Gastrocnemius medialis (tissue), 4 donors: ENCODE results near the gene PRICKLE4. TPM values are rescaled to one million over a fixed set of nuclear protein-coding genes. Genes with fewer than 3 reads are reported as not detected.

Experiments used
- ATAC-seq, 2 donors: fragments of 150-250 bp; one replicate each; pipeline ENCODE4 v1.9.1; 2016
- DNase-seq, 2 donors: peaks; one replicate each; pipeline ENCODE4 v3.0.0-alpha.2; 2019
- H3K27ac ChIP-seq, 4 donors: fragments of 200-600 bp; sonication (generic); 1 replicate in 1 of 4; 2 replicates in 3 of 4; pipeline ENCODE4 v1.5.1; 2016 to 2018; ENCODE audit warnings: mild to moderate bottlenecking in 2 of 4, moderate library complexity in 1 of 4
- H3K27me3 ChIP-seq, 3 donors: fragments of 200-600 bp; sonication (generic) in 2 of 3; 1 replicate in 1 of 3; 2 replicates in 2 of 3; pipeline versions ENCODE4 v1.5.1 to v1.6.0; 2016 to 2019; ENCODE audit warnings: mild to moderate bottlenecking in 1 of 3, moderate library complexity in 1 of 3
- H3K36me3 ChIP-seq, 2 donors: fragments of 200-600 bp; sonication (generic) in 1 of 2; one replicate each; pipeline ENCODE4 v1.5.1; 2017 to 2018
- H3K4me1 ChIP-seq, 2 donors: fragments of 200-600 bp; sonication (generic) in 1 of 2; one replicate each; pipeline ENCODE4 v1.5.1; 2016 to 2017; ENCODE audit warnings: mild to moderate bottlenecking in 2 of 2
- H3K4me3 ChIP-seq, 4 donors: fragments of 200-600 bp; sonication (generic) in 3 of 4; 1 replicate in 1 of 4; 2 replicates in 3 of 4; pipeline ENCODE4 v1.5.1; 2016 to 2019; ENCODE audit warnings: mild to moderate bottlenecking in 2 of 4
- H3K9me3 ChIP-seq, 3 donors: fragments of 200-600 bp; sonication (generic) in 2 of 3; 1 replicate in 1 of 3; 2 replicates in 2 of 3; pipeline ENCODE4 v1.5.1; 2016 to 2019
- CTCF ChIP-seq, 5 experiments: fragments of 450-650 bp in 3 of 5; fragments of 200-600 bp in 2 of 5; sonication (generic) in 2 of 5; IDR thresholded peaks in 4 of 5; conservative IDR thresholded peaks in 1 of 5; 1 replicate in 4 of 5; 2 replicates in 1 of 5; pipeline ENCODE4 v1.5.1; 2016 to 2019; ENCODE audit warnings: antibody characterized with exemption in 5 of 5, mild to moderate bottlenecking in 3 of 5, moderate library complexity in 3 of 5
- POLR2A ChIP-seq, 2 donors: fragments of 450-650 bp; IDR thresholded peaks; one replicate each; pipeline ENCODE4 v1.6.1; 2017; ENCODE audit warnings: antibody characterized with exemption in 2 of 2, mild to moderate bottlenecking in 2 of 2, moderate library complexity in 2 of 2
- in situ Hi-C, 4 donors: fragments of 200-750 bp; cut with MboI; loops; one replicate each; pipeline versions ENCODE4 v1.15.0 to v1.8.0; 2017; ENCODE audit warnings: low sequenced_read_pairs in 4 of 4
- intact Hi-C: fragments of 100-400 bp; cut with DNase I; formaldehyde crosslinking; loops from one replicate; pipeline ENCODE4 v1.15.1; 2023; ENCODE audit warnings: low total_unique reads
- total RNA-seq, 4 donors: library from RNA; depleted of rRNA; stranded (reverse); fragments of >200 nt; gene quantifications; one replicate each; pipeline versions ENCODE4 v1.1.0 to v1.2.3, GENCODE V29; 2016

PRICKLE4 gene
- total RNA-seq, 4 donors from 2014 or later, result 0.59 to 6.2 (median 1.8) TPM

- no peak overlapping the region for H3K27ac ChIP-seq
- intact Hi-C loops, result loop anchor here (5.0 to 10.0 kb wide), 3 partner anchors 80 to 710 kb away; partner anchors contain the start of genes MRPS10, NFYA and OARD1
- ATAC-seq (no peak), DNase-seq (no peak)
- H3K4me3 ChIP-seq, result no peak overlapping the region
- H3K27me3 ChIP-seq, result no peaks in the 10 kb centered on the region
- TF ChIP-seq POLR2A (IDR thresholded peaks at IDR 0.05) (no peak), CTCF (IDR thresholded peaks at IDR 0.05 in 4 of 5, conservative IDR thresholded peaks at IDR 0.05 in 1 of 5) (no peak)
- peaks cover 33 to 37% of the 10 kb centered on the region in 2 donors for H3K4me1 ChIP-seq
- peaks cover 0 to 9% of the 10 kb centered on the region in 2 donors for H3K36me3 ChIP-seq
- in situ Hi-C loops, result loop anchor here in 3 of 4 donors (10.0 kb wide), 2 partner anchors 140 to 260 kb away; partner anchors contain the start of genes BYSL (in 2 of the 3) and MED20 (in 2 of the 3)
- no peaks in the 10 kb centered on the region for H3K9me3 ChIP-seq
These were observed 4.7 kb downstream of the PRICKLE4 start for GRCh38 chr6:41785254-41785653.

DNA sequence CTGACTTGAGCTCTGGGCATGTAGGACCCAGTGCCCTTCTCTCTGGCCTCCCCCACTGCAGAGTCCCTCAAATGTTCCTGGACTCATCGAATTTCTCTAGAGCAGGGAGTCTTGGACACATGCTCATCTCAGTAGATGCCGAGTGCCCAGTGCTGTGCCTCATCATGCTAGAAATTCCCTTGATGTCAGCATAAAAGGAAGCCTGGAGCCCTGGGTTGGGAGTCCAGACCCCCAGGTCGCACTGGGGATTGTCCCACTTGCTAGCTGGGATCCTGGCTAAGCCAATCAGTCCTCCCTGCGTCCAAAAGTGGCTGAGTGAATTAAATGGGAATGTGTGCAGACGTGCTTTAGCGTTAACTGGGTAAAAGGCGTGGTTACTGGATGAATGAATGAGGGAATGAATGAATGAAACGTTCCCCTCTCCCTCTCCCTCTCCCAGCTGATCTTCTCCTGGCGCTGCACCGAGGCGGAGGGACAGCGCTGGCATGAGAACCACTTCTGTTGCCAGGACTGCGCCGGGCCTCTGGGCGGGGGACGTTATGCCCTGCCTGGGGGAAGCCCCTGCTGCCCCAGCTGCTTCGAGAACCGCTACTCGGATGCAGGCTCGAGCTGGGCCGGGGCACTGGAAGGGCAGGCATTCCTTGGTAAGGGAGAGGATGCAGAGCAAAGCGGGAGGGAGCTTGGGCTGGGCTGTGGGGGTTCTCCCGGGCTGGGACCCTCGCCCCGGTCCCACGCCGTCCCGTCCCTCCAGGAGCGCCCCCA, 5.3 kb downstream of the PRICKLE4 start:
- no peaks in the 10 kb centered on the region for H3K9me3 ChIP-seq
- in situ Hi-C loops, result loop anchor here in 3 of 4 donors (10.0 kb wide), 2 partner anchors 139 to 259 kb away; partner anchors contain the start of genes BYSL (in 2 of the 3) and MED20 (in 2 of the 3)
- H3K4me1 ChIP-seq, result peaks cover 32 to 36% of the 10 kb centered on the region in 2 donors
- H3K4me3 ChIP-seq, result peak overlapping the region; percentile 77 to 97 (median 88)
- DNase-seq (no peak), ATAC-seq (no peak)
- no peaks in the 10 kb centered on the region for H3K27me3 ChIP-seq
- TF ChIP-seq POLR2A (IDR thresholded peaks at IDR 0.05), result no peak
- TF ChIP-seq CTCF (IDR thresholded peaks at IDR 0.05 in 4 of 5, conservative IDR thresholded peaks at IDR 0.05 in 1 of 5), result no peak
- intact Hi-C loops, result loop anchor here (1.0 to 10.0 kb wide), 6 partner anchors 51 to 778 kb away; partner anchors contain the start of genes CCND3, MRPS10, NFYA and OARD1
- H3K36me3 ChIP-seq, result peaks cover 0 to 16% of the 10 kb centered on the region in 2 donors
- H3K27ac ChIP-seq, result peak overlapping the region; percentile 92 to 96 (median 94)

- Histone ChIP-seq H3K9me3 (no peaks in the 10 kb centered on the region), H3K27me3 (no peaks in the 10 kb centered on the region), H3K36me3 (peaks cover 0 to 23% of the 10 kb centered on the region in 2 donors), H3K4me1 (peaks cover 25 to 28% of the 10 kb centered on the region in 2 donors), H3K27ac (peak overlapping the region; percentile 92 to 96 (median 94)), H3K4me3 (peak overlapping the region; percentile 77 to 97 (median 88))
- peak; percentile 75 to 76 for ATAC-seq
- intact Hi-C loops, result loop anchor here (1.0 to 10.0 kb wide), 8 partner anchors 52 to 778 kb away; partner anchors contain the start of genes BYSL, CCND3, MED20 and MRPS10
- DNase-seq, result peak; percentile 78 to 81
- in situ Hi-C loops, result loop anchor here in 3 of 4 donors (10.0 kb wide), 2 partner anchors 138 to 258 kb away; partner anchors contain the start of genes BYSL (in 2 of the 3) and MED20 (in 2 of the 3)
- TF ChIP-seq CTCF (IDR thresholded peaks at IDR 0.05 in 4 of 5, conservative IDR thresholded peaks at IDR 0.05 in 1 of 5) (peak in 4 of 5 experiments; percentile 81 to 96 (median 88)), POLR2A (IDR thresholded peaks at IDR 0.05) (peak in 1 of 2 donors; percentile 9)
These were observed 6.1 kb downstream of the PRICKLE4 start for GRCh38 chr6:41786451-41787218.

DNA sequence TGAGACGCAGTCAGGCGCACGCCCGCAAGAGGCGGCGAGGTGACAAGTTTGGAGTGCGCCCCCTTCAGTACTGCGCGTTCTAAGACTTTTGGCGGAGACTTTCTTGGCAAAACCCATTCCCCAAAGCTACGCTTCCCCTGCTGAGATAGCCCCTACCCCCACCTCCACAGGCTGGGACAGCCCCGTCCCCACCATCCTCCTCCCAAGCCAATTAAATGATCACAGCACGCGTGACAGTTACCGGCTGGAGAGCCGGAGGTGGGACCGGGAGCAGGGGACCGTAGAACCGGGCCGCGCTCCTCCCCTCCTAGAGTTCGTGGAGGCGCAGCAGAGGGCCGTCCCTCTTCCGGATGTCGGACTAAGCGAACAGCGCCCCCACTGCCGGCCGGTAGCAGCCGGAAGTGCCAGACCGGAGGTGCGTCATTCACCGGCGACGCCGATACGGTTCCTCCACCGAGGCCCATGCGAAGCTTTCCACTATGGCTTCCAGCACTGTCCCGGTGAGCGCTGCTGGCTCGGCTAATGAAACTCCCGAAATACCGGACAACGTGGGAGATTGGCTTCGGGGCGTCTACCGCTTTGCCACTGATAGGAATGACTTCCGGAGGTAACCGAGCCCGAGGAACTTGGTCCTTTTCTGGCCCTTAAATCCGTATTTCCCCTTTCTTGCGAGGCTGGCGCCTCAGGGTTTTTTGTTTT, 6.8 kb downstream of the PRICKLE4 start, which contains the start of gene TOMM6:
Gene TOMM6 (plus strand): TSS at position 476 of the 699 bp plus-strand sequence. CDS start 4 bp downstream, at position 480.
- Histone ChIP-seq H3K36me3 (peaks cover 0 to 31% of the 10 kb centered on the region in 2 donors), H3K27me3 (no peaks in the 10 kb centered on the region), H3K4me1 (peaks cover 21 to 24% of the 10 kb centered on the region in 2 donors), H3K27ac (peak within 1 kb of the TSS; percentile 92 to 96 (median 94)), H3K9me3 (no peaks in the 10 kb centered on the region), H3K4me3 (peak within 1 kb of the TSS; percentile 77 to 97 (median 88))
- DNase-seq (peak; percentile 92 to 93), ATAC-seq (peak; percentile 91 to 92)
- in situ Hi-C loops, result loop anchor here in 3 of 4 donors (10.0 kb wide), 2 partner anchors 137 to 257 kb away; partner anchors contain the start of genes BYSL (in 2 of the 3) and MED20 (in 2 of the 3)
- TF ChIP-seq CTCF (IDR thresholded peaks at IDR 0.05 in 4 of 5, conservative IDR thresholded peaks at IDR 0.05 in 1 of 5), result peak; percentile 94 to 97 (median 95)
- TF ChIP-seq POLR2A (IDR thresholded peaks at IDR 0.05), result peak; percentile 76 to 77
- intact Hi-C loops, result loop anchor here (1.0 to 10.0 kb wide), 6 partner anchors 53 to 713 kb away; partner anchors contain the start of genes BYSL, MED20, MRPS10 and NFYA
